ENCODE results near the gene CERK.
A peak's percentile ranks its signal among the peaks of the same experiment; 100 is the strongest.
"Not testable (repeated sequence)": the region's sequence is repeated elsewhere in the genome, so short reads cannot be mapped to it uniquely, and the experiment has no call there.

The CERK gene

GRCh38 chr22:46634973-46635685 is 102.9 kb downstream of the CERK start:
- H3K36me3 ChIP-seq (ENCODE audit: control insufficient read depth in 5 of 5, insufficient read depth in 5 of 5, low read length in 5 of 5) = peaks cover 0 to 26% (median 11%) of the 10 kb centered on the region in 5 donors
- H3K27ac ChIP-seq (ENCODE audit: low read depth, low read length) = peak overlapping the region; percentile 11
- peaks cover 2 to 35% (median 19%) of the 10 kb centered on the region in 5 donors for H3K4me1 ChIP-seq (ENCODE audit: control insufficient read depth in 5 of 5, insufficient read depth in 5 of 5, low read length in 5 of 5)
- H3K9ac ChIP-seq (ENCODE audit: low read length in 5 of 5); H3K9me3 ChIP-seq (ENCODE audit: control insufficient read depth in 5 of 5, low read length in 5 of 5); H3K27me3 ChIP-seq (ENCODE audit: control insufficient read depth in 5 of 5, insufficient read depth in 4 of 5, low read length in 5 of 5); H3K4me3 ChIP-seq (ENCODE audit: low read depth in 1 of 5, low read length in 5 of 5): not testable (repeated sequence)
